Endothelial cell (in vitro differentiated cells): Measurements from ENCODE around the gene TRABD2B. TPM values are rescaled to one million over a fixed set of nuclear protein-coding genes. Genes with fewer than 3 reads are reported as not detected.

Experiments
- DNase-seq: peaks from one replicate; pipeline ENCODE4 v3.0.0; 2021; ENCODE audit warnings: low spot score
- H3K27ac Mint-ChIP-seq: one replicate; pipeline ENCODE4 v1.8.0; 2021; ENCODE audit warnings: mixed read lengths, inconsistent platforms; ENCODE audit not compliant: unreplicated experiment
- H3K27me3 Mint-ChIP-seq: one replicate; pipeline ENCODE4 v1.8.0; 2021; ENCODE audit warnings: mild to moderate bottlenecking, moderate library complexity, mixed read lengths, inconsistent platforms; ENCODE audit not compliant: unreplicated experiment
- H3K36me3 Mint-ChIP-seq: one replicate; pipeline ENCODE4 v1.8.0; 2021; ENCODE audit warnings: mild to moderate bottlenecking, low read depth, mixed read lengths, inconsistent platforms; ENCODE audit not compliant: unreplicated experiment
- H3K4me1 Mint-ChIP-seq: one replicate; pipeline ENCODE4 v1.8.0; 2021; ENCODE audit warnings: mild to moderate bottlenecking, mixed read lengths, inconsistent platforms; ENCODE audit not compliant: unreplicated experiment
- H3K4me3 Mint-ChIP-seq: one replicate; pipeline ENCODE4 v1.8.0; 2021; ENCODE audit warnings: mild to moderate bottlenecking, mixed read lengths, inconsistent platforms; ENCODE audit not compliant: unreplicated experiment
- H3K9me3 Mint-ChIP-seq: one replicate; pipeline ENCODE4 v1.8.0; 2021; ENCODE audit warnings: mixed read lengths, inconsistent platforms; ENCODE audit not compliant: unreplicated experiment
- total RNA-seq: library from RNA; stranded (reverse); fragmentation: NEBNext Ultra II Directional; extraction: Animal tissue kit (Norgen Biotek cat#: 25700); gene quantifications from one replicate; pipeline ENCODE4 v1.2.1, GENCODE V29; 2021; ENCODE audit not compliant: unreplicated experiment
- TF ChIP-seq, protein P1 (sequence below): fragments of 200-600 bp; sonication (generic); IDR thresholded peaks from one replicate; pipeline ENCODE4 v1.5.0; 2021; ENCODE audit warnings: antibody characterized with exemption; ENCODE audit not compliant: unreplicated experiment

The TRABD2B gene
- total RNA-seq, 1 donor from 2014 or later = 1.0 TPM

- H3K9me3 Mint-ChIP-seq = no peaks in the 10 kb centered on the region
- H3K4me1 Mint-ChIP-seq = peaks cover 10% of the 10 kb centered on the region
- no peak overlapping the region for H3K4me3 Mint-ChIP-seq
- peaks cover 13% of the 10 kb centered on the region for H3K27me3 Mint-ChIP-seq
- DNase-seq = no peak
- peaks cover 5% of the 10 kb centered on the region for H3K36me3 Mint-ChIP-seq
- H3K27ac Mint-ChIP-seq = no peak overlapping the region
- TF ChIP-seq, protein P1, sequence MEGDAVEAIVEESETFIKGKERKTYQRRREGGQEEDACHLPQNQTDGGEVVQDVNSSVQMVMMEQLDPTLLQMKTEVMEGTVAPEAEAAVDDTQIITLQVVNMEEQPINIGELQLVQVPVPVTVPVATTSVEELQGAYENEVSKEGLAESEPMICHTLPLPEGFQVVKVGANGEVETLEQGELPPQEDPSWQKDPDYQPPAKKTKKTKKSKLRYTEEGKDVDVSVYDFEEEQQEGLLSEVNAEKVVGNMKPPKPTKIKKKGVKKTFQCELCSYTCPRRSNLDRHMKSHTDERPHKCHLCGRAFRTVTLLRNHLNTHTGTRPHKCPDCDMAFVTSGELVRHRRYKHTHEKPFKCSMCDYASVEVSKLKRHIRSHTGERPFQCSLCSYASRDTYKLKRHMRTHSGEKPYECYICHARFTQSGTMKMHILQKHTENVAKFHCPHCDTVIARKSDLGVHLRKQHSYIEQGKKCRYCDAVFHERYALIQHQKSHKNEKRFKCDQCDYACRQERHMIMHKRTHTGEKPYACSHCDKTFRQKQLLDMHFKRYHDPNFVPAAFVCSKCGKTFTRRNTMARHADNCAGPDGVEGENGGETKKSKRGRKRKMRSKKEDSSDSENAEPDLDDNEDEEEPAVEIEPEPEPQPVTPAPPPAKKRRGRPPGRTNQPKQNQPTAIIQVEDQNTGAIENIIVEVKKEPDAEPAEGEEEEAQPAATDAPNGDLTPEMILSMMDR = no peak
These were observed 6.0 kb downstream of the TRABD2B start for GRCh38 chr1:47991187-47991586.

- DNase-seq = no peak
- Mint-ChIP-seq H3K27me3 (peaks cover 8% of the 10 kb centered on the region), H3K4me3 (no peak overlapping the region), H3K27ac (no peak overlapping the region), H3K9me3 (no peaks in the 10 kb centered on the region), H3K4me1 (peaks cover 7% of the 10 kb centered on the region), H3K36me3 (peaks cover 5% of the 10 kb centered on the region)
- TF ChIP-seq, protein P1 = no peak
These were observed 6.9 kb downstream of the TRABD2B start for GRCh38 chr1:47990286-47990685.

DNA sequence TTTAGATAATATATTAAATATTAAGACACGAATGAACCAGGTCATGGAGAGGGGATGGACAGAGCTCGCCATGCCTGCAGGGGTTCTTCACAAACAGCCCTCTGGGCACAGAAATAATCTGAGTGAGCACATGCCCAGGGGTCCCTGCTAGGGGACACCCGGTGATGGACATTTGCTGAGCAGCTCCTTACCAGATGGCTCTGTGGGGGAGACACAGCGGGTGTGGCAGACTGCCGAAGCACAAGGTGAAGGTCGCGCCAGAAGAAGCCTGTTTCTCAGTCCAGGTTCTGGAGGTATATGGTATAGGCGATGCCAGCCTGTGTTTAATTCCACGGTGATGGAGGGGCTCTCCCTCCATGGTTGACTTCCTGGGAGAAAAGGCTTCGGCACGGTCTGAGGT, 9.6 kb downstream of the TRABD2B start:
- TF ChIP-seq, protein P1 = no peak
- no peak for DNase-seq
- Mint-ChIP-seq H3K27ac (no peak overlapping the region), H3K27me3 (peaks cover 12% of the 10 kb centered on the region), H3K4me1 (peaks cover 14% of the 10 kb centered on the region), H3K9me3 (no peaks in the 10 kb centered on the region), H3K36me3 (peaks cover 5% of the 10 kb centered on the region), H3K4me3 (no peak overlapping the region)

- TF ChIP-seq, protein P1 = no peak
- Mint-ChIP-seq H3K27ac (no peak overlapping the region), H3K36me3 (peaks cover 5% of the 10 kb centered on the region), H3K27me3 (peaks cover 7% of the 10 kb centered on the region), H3K4me1 (peaks cover 14% of the 10 kb centered on the region), H3K4me3 (no peak overlapping the region), H3K9me3 (no peaks in the 10 kb centered on the region)
- no peak for DNase-seq
These were observed 10.4 kb downstream of the TRABD2B start for GRCh38 chr1:47986761-47987200.

- Mint-ChIP-seq H3K9me3 (no peaks in the 10 kb centered on the region), H3K4me1 (peaks cover 16% of the 10 kb centered on the region), H3K36me3 (peaks cover 5% of the 10 kb centered on the region), H3K4me3 (peak overlapping the region; percentile 84), H3K27ac (no peak overlapping the region), H3K27me3 (peaks cover 9% of the 10 kb centered on the region)
- DNase-seq = no peak
- TF ChIP-seq, protein P1 = no peak
These were observed 12.2 kb downstream of the TRABD2B start for GRCh38 chr1:47985018-47985417.
